ENCODE results near the gene APMAP. TPM values are rescaled to one million over a fixed set of nuclear protein-coding genes. Genes with fewer than 3 reads are reported as not detected.

The APMAP gene
- total and polyA plus RNA-seq, 9 of the 15 experiments (the other 6 are each of a cell fraction or from before 2014, with no cell fraction given), result 6.7 to 18.2 (median 14.4) TPM

- no peak for TF ChIP-seq ZNF707 (CRISPR knock-in tag; conservative IDR thresholded peaks at IDR 0.05)
- TF ChIP-seq ZNF395 (CRISPR knock-in tag; IDR thresholded peaks at IDR 0.05), result no peak
- no peak for TF ChIP-seq LARP7 (IDR thresholded peaks at IDR 0.05)
- no peak for TF ChIP-seq SLC30A9 (CRISPR knock-in tag; IDR thresholded peaks at IDR 0.05)
- WGBS (ENCODE audit: insufficient coverage, low coverage, missing lambda C conversion rate), result 100% methylated on average over 1 of the region's 3 CpGs
- ATAC-seq, result no peak
- Histone ChIP-seq H3K79me2 (ENCODE audit: control insufficient read depth, insufficient read depth, low read length) (no peaks in the 10 kb centered on the region), H3K36me3 (ENCODE audit: control insufficient read depth, insufficient read depth, low read length) (peaks cover 31% of the 10 kb centered on the region; the same call in 2 of the 3 replicates), H4K20me1 (replicated peaks; ENCODE audit: control insufficient read depth, insufficient read depth, low read length) (no peaks in the 10 kb centered on the region), H3K27ac (ENCODE audit: extremely low read depth, low read depth, low read length) (no peak overlapping the region), H3K4me1 (replicated peaks in 1 of 2; ENCODE audit: control insufficient read depth in 2 of 2, insufficient read depth in 2 of 2, low read length in 2 of 2) (no peaks in the 10 kb centered on the region), H3K4me3 (no peak overlapping the region), H3K4me2 (ENCODE audit: insufficient read depth, low read length) (no peak overlapping the region), H3K9me1 (ENCODE audit: control insufficient read depth, insufficient read depth, low read length) (no peaks in the 10 kb centered on the region), H2AFZ (ENCODE audit: low read depth, low read length) (no peak overlapping the region), H3K9me3 (replicated peaks; ENCODE audit: control insufficient read depth, insufficient read depth, low read depth, low read length) (no peaks in the 10 kb centered on the region), H3K9ac (ENCODE audit: insufficient read depth in 1 of 2, low read depth in 2 of 2, low read length in 2 of 2) (no peak overlapping the region), H3K27me3 (ENCODE audit: control insufficient read depth in 2 of 2, insufficient read depth in 2 of 2, low read length in 2 of 2) (no peaks in the 10 kb centered on the region)
- no peak for DNase-seq (ENCODE audit: extremely low read depth in 1 of 4, low spot score in 3 of 4)
- FAIRE-seq, result no peak
- BruUV-seq (replicated peaks), result no TSS peak
- ChIA-PET CTCF (ENCODE audit: low intra/inter-chr PET ratio) (no interaction called here), POLR2A (no interaction called here)
- intact Hi-C loops (cut with micrococcal nuclease), result no loop called here
- in situ Hi-C loops (cut with MboI), result no loop called here
These were observed 14.8 kb downstream of the APMAP start for GRCh38 chr20:24977797-24978196.

GRCh38 chr20:24977336-24977735, 15.2 kb downstream of the APMAP start:
- ChIA-PET CTCF (ENCODE audit: low intra/inter-chr PET ratio) (no interaction called here), POLR2A (no interaction called here)
- FAIRE-seq, result no peak
- Histone ChIP-seq H3K79me2 (ENCODE audit: control insufficient read depth, insufficient read depth, low read length) (no peaks in the 10 kb centered on the region), H3K4me2 (ENCODE audit: insufficient read depth, low read length) (no peak overlapping the region), H3K36me3 (ENCODE audit: control insufficient read depth, insufficient read depth, low read length) (peaks cover 35% of the 10 kb centered on the region; the same call in 2 of the 3 replicates), H3K4me3 (no peak overlapping the region), H3K27me3 (ENCODE audit: control insufficient read depth in 2 of 2, insufficient read depth in 2 of 2, low read length in 2 of 2) (no peaks in the 10 kb centered on the region), H3K9me3 (replicated peaks; ENCODE audit: control insufficient read depth, insufficient read depth, low read depth, low read length) (no peaks in the 10 kb centered on the region), H3K9ac (ENCODE audit: insufficient read depth in 1 of 2, low read depth in 2 of 2, low read length in 2 of 2) (no peak overlapping the region), H2AFZ (ENCODE audit: low read depth, low read length) (no peak overlapping the region), H3K4me1 (replicated peaks in 1 of 2; ENCODE audit: control insufficient read depth in 2 of 2, insufficient read depth in 2 of 2, low read length in 2 of 2) (no peaks in the 10 kb centered on the region), H3K9me1 (ENCODE audit: control insufficient read depth, insufficient read depth, low read length) (no peaks in the 10 kb centered on the region), H4K20me1 (replicated peaks; ENCODE audit: control insufficient read depth, insufficient read depth, low read length) (no peaks in the 10 kb centered on the region), H3K27ac (ENCODE audit: extremely low read depth, low read depth, low read length) (no peak overlapping the region)
- no peak for DNase-seq (ENCODE audit: extremely low read depth in 1 of 4, low spot score in 3 of 4)
- TF ChIP-seq TCFL5 (CRISPR knock-in tag; conservative IDR thresholded peaks at IDR 0.05), result no peak
- no peak for TF ChIP-seq ZFP30 (CRISPR knock-in tag; IDR thresholded peaks at IDR 0.05; ENCODE audit: borderline replicate concordance)
- TF ChIP-seq HDAC1 (IDR thresholded peaks at IDR 0.05), result no peak
- TF ChIP-seq FIP1L1 (IDR thresholded peaks at IDR 0.05; ENCODE audit: low read depth, low read length, poor library complexity, severe bottlenecking), result no peak
- TF ChIP-seq RFX7 (CRISPR knock-in tag; IDR thresholded peaks at IDR 0.05), result no peak
- TF ChIP-seq NKRF (IDR thresholded peaks at IDR 0.05; ENCODE audit: borderline replicate concordance), result no peak
- no CpG with 5 or more reads among the region's 1 CpG for WGBS (ENCODE audit: insufficient coverage, low coverage, missing lambda C conversion rate)
- intact Hi-C loops (cut with micrococcal nuclease), result no loop called here
- ATAC-seq, result no peak
- no TSS peak for BruUV-seq (replicated peaks)
- in situ Hi-C loops (cut with MboI), result no loop called here

Data from K562 (cell line).